K562 (cell line): ENCODE measurements around the gene TAF4.

Experiments used
- FOXJ3 ChIP-seq: sonication (generic); formaldehyde crosslinking; IDR thresholded peaks from 2 replicates; pipeline ENCODE4 v1.4.0; 2020; ENCODE audit warnings: mild to moderate bottlenecking, missing genetic modification reagents
- SRF ChIP-seq, 2 experiments: fragments of 250-450, 450-650 bp in 1 of 2; sonication (Bioruptor Pico) in 1 of 2; sonication (generic) in 1 of 2; formaldehyde crosslinking; IDR thresholded peaks; 2 replicates each; pipeline versions ENCODE4 v1.5.0 to v1.5.1; 2020 to 2022; ENCODE audit warnings: mild to moderate bottlenecking in 1 of 2, missing genetic modification reagents in 1 of 2
- ZBTB8A ChIP-seq: fragments of 450-650 bp; IDR thresholded peaks from 2 replicates; pipeline ENCODE4 v1.6.1; 2018; ENCODE audit warnings: mild to moderate bottlenecking, moderate library complexity; ENCODE audit not compliant: partially characterized antibody
- TF ChIP-seq, protein P1 (sequence below), 3 experiments: IDR thresholded peaks in 2 of 3; conservative IDR thresholded peaks in 1 of 3; 2 replicates each; pipeline ENCODE4 v1.5.1; 2011 to 2012; ENCODE audit warnings: low read length in 3 of 3, mild to moderate bottlenecking in 3 of 3, control low read depth in 2 of 3, improper control_type of control experiment in 1 of 3, inconsistent platforms in 1 of 3, low read depth in 1 of 3, mixed read lengths in 1 of 3, moderate library complexity in 1 of 3; ENCODE audit not compliant: insufficient read depth in 2 of 3
- TF ChIP-seq, protein P2 (sequence below): sonication (generic); formaldehyde crosslinking; IDR thresholded peaks from 2 replicates; pipeline ENCODE4 v1.8.1; 2023; ENCODE audit warnings: mild to moderate bottlenecking, missing genetic modification reagents, moderate library complexity

DNA sequence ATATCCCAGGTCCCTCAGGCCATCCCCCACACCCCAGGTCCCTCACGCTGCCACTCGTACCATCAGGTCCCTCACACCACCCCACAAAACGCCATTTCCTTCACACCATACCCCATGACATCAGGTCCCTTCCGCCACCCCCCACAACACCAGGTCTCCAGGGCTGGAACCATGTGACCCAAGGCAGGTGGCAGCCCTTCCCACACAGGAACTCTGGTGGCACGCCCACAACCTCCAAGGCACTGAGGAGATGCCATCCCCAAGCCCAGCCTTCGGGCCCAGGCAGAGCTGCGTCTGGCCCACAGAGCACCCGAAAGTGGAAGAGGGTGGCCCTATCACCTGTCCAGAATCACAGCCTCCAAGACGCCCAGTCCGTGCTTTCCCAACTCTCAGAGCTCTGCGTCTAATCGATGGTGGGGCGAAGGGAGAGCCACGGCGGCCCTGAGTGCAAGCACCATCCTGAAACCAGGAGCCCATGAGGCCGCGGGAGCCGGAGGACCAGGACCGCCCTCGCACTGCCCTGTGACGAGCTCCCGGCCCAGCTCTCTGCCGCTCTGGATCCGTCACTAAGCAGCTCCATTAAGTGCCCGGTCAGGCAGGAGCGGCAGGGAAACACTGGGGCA is 12.7 kb downstream of the TAF4 start:
- TF ChIP-seq, protein P1, sequence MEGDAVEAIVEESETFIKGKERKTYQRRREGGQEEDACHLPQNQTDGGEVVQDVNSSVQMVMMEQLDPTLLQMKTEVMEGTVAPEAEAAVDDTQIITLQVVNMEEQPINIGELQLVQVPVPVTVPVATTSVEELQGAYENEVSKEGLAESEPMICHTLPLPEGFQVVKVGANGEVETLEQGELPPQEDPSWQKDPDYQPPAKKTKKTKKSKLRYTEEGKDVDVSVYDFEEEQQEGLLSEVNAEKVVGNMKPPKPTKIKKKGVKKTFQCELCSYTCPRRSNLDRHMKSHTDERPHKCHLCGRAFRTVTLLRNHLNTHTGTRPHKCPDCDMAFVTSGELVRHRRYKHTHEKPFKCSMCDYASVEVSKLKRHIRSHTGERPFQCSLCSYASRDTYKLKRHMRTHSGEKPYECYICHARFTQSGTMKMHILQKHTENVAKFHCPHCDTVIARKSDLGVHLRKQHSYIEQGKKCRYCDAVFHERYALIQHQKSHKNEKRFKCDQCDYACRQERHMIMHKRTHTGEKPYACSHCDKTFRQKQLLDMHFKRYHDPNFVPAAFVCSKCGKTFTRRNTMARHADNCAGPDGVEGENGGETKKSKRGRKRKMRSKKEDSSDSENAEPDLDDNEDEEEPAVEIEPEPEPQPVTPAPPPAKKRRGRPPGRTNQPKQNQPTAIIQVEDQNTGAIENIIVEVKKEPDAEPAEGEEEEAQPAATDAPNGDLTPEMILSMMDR (IDR thresholded peaks at IDR 0.05 in 2 of 3, conservative IDR thresholded peaks at IDR 0.05 in 1 of 3; ENCODE audit: insufficient read depth in 2 of 3, low read depth in 1 of 3, low read length in 3 of 3), result no peak
- no peak for TF ChIP-seq SRF (CRISPR knock-in tag; IDR thresholded peaks at IDR 0.05)
- no peak for TF ChIP-seq ZBTB8A
- TF ChIP-seq, protein P2, sequence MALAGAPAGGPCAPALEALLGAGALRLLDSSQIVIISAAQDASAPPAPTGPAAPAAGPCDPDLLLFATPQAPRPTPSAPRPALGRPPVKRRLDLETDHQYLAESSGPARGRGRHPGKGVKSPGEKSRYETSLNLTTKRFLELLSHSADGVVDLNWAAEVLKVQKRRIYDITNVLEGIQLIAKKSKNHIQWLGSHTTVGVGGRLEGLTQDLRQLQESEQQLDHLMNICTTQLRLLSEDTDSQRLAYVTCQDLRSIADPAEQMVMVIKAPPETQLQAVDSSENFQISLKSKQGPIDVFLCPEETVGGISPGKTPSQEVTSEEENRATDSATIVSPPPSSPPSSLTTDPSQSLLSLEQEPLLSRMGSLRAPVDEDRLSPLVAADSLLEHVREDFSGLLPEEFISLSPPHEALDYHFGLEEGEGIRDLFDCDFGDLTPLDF (CRISPR knock-in tag), result no peak
- TF ChIP-seq FOXJ3 (CRISPR knock-in tag), result no peak
